Ascending aorta (tissue), 2 donors: Measurements from ENCODE around the gene GZMM. TPM values are rescaled to one million over a fixed set of nuclear protein-coding genes. Genes with fewer than 3 reads are reported as not detected.

Experiments used
- DNase-seq, 2 donors: peaks; one replicate each; pipeline ENCODE4 v3.0.0-alpha.2; 2019; ENCODE audit warnings: low spot score in 2 of 2
- H3K27ac ChIP-seq, 2 donors: fragments of 200-600 bp; sonication (generic); one replicate each; pipeline ENCODE4 v1.5.1; 2016 to 2017; ENCODE audit warnings: mild to moderate bottlenecking in 1 of 2
- H3K27me3 ChIP-seq: fragments of 200-600 bp; sonication (generic); one replicate; pipeline ENCODE4 v1.5.1; 2017
- H3K36me3 ChIP-seq, 2 donors: fragments of 200-600 bp; sonication (generic); one replicate each; pipeline ENCODE4 v1.5.1; 2016
- H3K4me1 ChIP-seq, 2 donors: fragments of 200-600 bp; sonication (generic); one replicate each; pipeline ENCODE4 v1.5.1; 2016 to 2017; ENCODE audit warnings: mild to moderate bottlenecking in 1 of 2
- H3K4me3 ChIP-seq, 2 donors: fragments of 200-600 bp; sonication (generic); one replicate each; pipeline ENCODE4 v1.5.1; 2016 to 2017; ENCODE audit warnings: mild to moderate bottlenecking in 1 of 2
- H3K9me3 ChIP-seq, 2 donors: fragments of 200-600 bp; sonication (generic); one replicate each; pipeline ENCODE4 v1.5.1; 2016
- intact Hi-C: fragments of 100-400 bp; cut with DNase I; formaldehyde crosslinking; loops from one replicate; pipeline ENCODE4 v1.15.1; 2023
- total RNA-seq: library from RNA; depleted of rRNA; stranded (reverse); fragments of >200 nt; gene quantifications from one replicate; pipeline ENCODE4 v1.1.0, GENCODE V29; 2016
- TF ChIP-seq, protein P1 (sequence below), 3 experiments: fragments of 200-600 bp in 2 of 3; fragments of 450-650 bp in 1 of 3; sonication (generic) in 2 of 3; IDR thresholded peaks; one replicate each; pipeline ENCODE4 v1.5.1; 2016 to 2019; ENCODE audit warnings: antibody characterized with exemption in 3 of 3, mild to moderate bottlenecking in 1 of 3, moderate library complexity in 1 of 3

GZMM gene
- total RNA-seq, 1 donor from 2014 or later: not detected

DNA sequence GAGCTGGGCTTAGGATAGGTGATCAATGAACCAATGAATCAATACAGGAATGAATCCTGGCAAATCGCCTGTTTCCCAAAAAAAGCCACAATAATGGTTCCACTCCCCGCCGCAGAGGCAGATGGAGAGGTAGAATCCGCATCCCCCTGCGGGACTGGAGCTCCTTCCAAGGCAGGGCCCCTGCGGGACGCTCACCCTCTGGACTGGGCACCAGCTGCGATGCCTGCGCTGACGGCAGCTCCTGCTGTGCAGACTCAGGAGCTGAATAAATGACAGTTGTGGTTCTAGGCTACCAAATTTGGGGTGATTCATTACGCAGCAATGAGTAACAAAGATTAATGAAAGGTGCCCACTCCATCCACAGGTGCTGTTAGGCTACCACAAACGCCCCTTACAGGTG, 21.1 kb upstream of the GZMM start:
- Histone ChIP-seq H3K36me3 (peaks cover 10 to 16% of the 10 kb centered on the region in 2 donors), H3K27me3 (no peaks in the 10 kb centered on the region), H3K27ac (no peak overlapping the region), H3K9me3 (no peaks in the 10 kb centered on the region), H3K4me3 (no peak overlapping the region), H3K4me1 (peaks cover 0 to 2% of the 10 kb centered on the region in 2 donors)
- intact Hi-C loops: no loop called here
- TF ChIP-seq, protein P1, sequence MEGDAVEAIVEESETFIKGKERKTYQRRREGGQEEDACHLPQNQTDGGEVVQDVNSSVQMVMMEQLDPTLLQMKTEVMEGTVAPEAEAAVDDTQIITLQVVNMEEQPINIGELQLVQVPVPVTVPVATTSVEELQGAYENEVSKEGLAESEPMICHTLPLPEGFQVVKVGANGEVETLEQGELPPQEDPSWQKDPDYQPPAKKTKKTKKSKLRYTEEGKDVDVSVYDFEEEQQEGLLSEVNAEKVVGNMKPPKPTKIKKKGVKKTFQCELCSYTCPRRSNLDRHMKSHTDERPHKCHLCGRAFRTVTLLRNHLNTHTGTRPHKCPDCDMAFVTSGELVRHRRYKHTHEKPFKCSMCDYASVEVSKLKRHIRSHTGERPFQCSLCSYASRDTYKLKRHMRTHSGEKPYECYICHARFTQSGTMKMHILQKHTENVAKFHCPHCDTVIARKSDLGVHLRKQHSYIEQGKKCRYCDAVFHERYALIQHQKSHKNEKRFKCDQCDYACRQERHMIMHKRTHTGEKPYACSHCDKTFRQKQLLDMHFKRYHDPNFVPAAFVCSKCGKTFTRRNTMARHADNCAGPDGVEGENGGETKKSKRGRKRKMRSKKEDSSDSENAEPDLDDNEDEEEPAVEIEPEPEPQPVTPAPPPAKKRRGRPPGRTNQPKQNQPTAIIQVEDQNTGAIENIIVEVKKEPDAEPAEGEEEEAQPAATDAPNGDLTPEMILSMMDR (IDR thresholded peaks at IDR 0.05): no peak
- DNase-seq: no peak

DNA sequence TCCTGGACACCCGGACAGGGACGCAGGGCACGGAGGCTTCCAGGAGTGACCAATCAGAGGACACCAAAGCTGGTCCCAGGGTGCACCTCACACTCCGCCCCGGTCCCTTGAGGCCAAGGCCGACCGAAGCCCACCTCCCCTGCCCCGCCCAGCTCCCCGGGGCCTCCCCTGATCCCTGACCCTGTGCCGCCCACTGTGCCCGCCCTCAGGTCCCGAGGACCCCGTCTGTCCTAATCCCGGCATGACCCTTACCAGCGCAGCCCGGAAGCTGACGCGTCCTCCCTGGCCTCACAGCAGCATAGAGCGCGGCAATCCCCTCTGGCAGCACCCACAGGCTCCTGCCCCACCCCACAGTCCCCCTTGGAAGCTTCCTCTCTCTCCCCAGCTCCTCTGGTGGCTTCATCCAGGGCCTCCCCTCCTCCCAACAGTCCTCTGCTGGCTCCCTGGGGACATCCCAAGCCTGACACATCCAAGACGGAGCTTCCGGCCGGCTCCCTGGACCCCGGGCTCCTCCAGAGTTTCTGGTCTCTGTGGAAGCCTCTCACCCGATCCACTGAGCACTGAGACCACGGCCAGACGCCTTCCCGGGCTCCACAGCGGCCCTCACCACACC, 19.7 kb upstream of the GZMM start:
- TF ChIP-seq, protein P1 (IDR thresholded peaks at IDR 0.05): no peak
- no peak overlapping the region for H3K4me3 ChIP-seq
- no peak for DNase-seq
- no peaks in the 10 kb centered on the region for H3K27me3 ChIP-seq
- no peak overlapping the region for H3K27ac ChIP-seq
- peaks cover 0 to 2% of the 10 kb centered on the region in 2 donors for H3K4me1 ChIP-seq
- H3K9me3 ChIP-seq: no peaks in the 10 kb centered on the region
- H3K36me3 ChIP-seq: peaks cover 10 to 13% of the 10 kb centered on the region in 2 donors
- intact Hi-C loops: no loop called here

DNA sequence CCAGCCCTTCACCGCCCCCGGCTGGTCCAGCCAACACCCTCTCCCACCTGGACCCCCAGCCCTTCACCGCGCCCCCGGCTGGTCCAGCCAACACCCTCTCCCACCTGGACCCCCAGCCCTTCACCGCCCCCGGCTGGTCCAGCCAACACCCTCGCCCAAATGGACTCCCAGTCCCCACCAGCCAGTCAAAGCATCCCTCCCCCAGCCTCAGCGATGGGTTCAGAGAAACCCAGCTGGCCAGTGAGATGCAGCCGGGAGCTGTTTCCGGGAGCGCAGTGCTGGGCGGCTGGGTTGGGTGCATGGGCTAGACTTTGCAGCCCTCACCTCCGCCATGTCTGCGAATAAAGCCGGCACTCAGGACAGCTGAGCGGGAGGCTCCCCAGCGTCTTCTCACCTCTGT, 18.8 kb upstream of the GZMM start:
- TF ChIP-seq, protein P1 (IDR thresholded peaks at IDR 0.05): no peak
- H3K27ac ChIP-seq: no peak overlapping the region

GRCh38 chr19:525857-526419, 17.9 kb upstream of the GZMM start:
- TF ChIP-seq, protein P1 (IDR thresholded peaks at IDR 0.05): no peak
- Histone ChIP-seq H3K4me1 (peaks cover 0 to 2% of the 10 kb centered on the region in 2 donors), H3K27me3 (no peaks in the 10 kb centered on the region), H3K9me3 (no peaks in the 10 kb centered on the region), H3K4me3 (no peak overlapping the region), H3K27ac (no peak overlapping the region), H3K36me3 (no peaks in the 10 kb centered on the region)
- intact Hi-C loops: no loop called here
- DNase-seq: no peak

More for the DNA sequence above, 18.8 kb upstream of the GZMM start:
- intact Hi-C loops: no loop called here
- peaks cover 2 to 6% of the 10 kb centered on the region in 2 donors for H3K36me3 ChIP-seq
- H3K27me3 ChIP-seq: no peaks in the 10 kb centered on the region
- H3K4me3 ChIP-seq: no peak overlapping the region
- no peaks in the 10 kb centered on the region for H3K9me3 ChIP-seq
- peaks cover 0 to 2% of the 10 kb centered on the region in 2 donors for H3K4me1 ChIP-seq
- DNase-seq: no peak

DNA sequence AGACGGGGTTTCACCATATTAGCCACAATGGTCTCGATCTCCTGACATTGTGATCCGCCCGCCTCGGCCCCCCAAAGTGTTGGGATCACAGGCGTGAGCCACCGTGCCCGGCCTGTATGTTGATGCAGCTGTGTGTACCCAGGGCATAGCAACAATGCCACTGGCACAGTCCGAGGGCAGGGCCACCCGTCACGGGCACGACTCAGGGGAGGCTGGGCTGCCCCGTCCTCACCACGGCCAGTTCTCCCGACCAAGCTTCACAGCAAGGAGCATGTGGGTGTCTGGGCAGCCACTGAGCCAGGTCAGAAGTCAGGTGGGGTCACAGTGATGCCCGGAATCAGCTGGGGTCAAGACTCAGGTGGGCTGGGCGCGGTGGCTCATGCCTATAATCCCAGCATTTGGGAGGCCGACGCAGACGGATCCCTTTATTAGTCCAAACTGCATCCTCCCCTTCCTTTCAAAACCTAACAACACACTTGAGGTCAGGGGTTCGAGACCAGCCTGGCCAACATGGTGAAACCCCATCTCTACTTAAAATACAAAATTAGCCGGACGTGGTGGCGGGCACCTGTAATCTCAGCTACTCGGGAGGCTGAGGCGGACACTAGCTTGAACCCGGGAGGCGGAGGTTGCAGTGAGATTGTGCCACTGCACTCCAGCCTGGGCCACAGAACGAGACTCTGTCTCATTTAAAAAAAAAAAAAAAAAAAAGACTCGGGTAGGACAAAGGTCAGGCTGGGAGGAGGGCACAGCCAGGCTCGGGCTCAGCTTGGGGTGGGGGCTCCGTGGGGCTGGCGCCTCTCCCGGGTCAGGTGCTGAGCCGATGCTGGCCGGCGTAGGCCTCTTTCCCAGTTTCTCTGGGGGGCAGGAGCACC, 13.5 kb upstream of the GZMM start:
- Histone ChIP-seq H3K27me3 (no peaks in the 10 kb centered on the region), H3K9me3 (no peaks in the 10 kb centered on the region), H3K4me3 (peak overlapping the region; percentile 91 to 99), H3K4me1 (peaks cover 16 to 21% of the 10 kb centered on the region in 2 donors), H3K36me3 (peaks cover 5% of the 10 kb centered on the region in 2 donors), H3K27ac (peak overlapping the region; percentile 88 to 95)
- no peak for DNase-seq
- TF ChIP-seq, protein P1 (IDR thresholded peaks at IDR 0.05): no peak
- intact Hi-C loops: loop anchor here (1.0 to 2.0 kb wide), 3 partner anchors 23 to 266 kb away; partner anchors contain the start of genes BSG, PTBP1 and TPGS1
